PC-3 (cell line): ENCODE results near the gene MVB12B. TPM values are rescaled to one million over a fixed set of nuclear protein-coding genes. Genes with fewer than 3 reads are reported as not detected.

Experiments used
- ATAC-seq: fragments of 200-7000 bp; cut with Tn5 transposase; 2 replicates; pipeline ENCODE4 v1.9.1; 2020; ENCODE audit warnings: mild to moderate bottlenecking, moderate library complexity
- BruUV-seq: library from RNA; stranded (reverse); fragments of 400-500 nt; replicated peaks from 2 replicates; lab custom pipeline; 2021; lab: Mats Ljungman, UMichigan
- CTCF ChIA-PET: fragments of 300-600 bp; sonication (Branson Sonifier 250); formaldehyde crosslinking; loops from one replicate; lab custom pipeline; 2022; ENCODE audit warnings: antibody characterized with exemption; lab: Charles Lee
- POLR2A ChIA-PET: fragments of 300-600 bp; sonication (Branson Sonifier 250); formaldehyde crosslinking; loops from one replicate; lab custom pipeline; 2022; ENCODE audit warnings: antibody characterized with exemption; ENCODE audit not compliant: unreplicated experiment; lab: Charles Lee
- DNase-seq: peaks from one replicate; pipeline ENCODE4 v3.0.0-alpha.2; 2015
- H2AFZ ChIP-seq: fragments of 300-600 bp; sonication (generic); 2 replicates; pipeline ENCODE4 v1.6.0; 2016; ENCODE audit warnings: antibody characterized with exemption, low read length
- H3F3A ChIP-seq: fragments of 300-600 bp; sonication (generic); one replicate; pipeline ENCODE4 v1.6.0; 2017; ENCODE audit warnings: antibody characterized with exemption, low read length, control low read depth, mild to moderate bottlenecking; ENCODE audit not compliant: unreplicated experiment
- H3K27ac ChIP-seq: fragments of 300-600 bp; sonication (generic); 2 replicates; pipeline ENCODE4 v1.5.1; 2016; ENCODE audit warnings: mild to moderate bottlenecking, low read length
- H3K27me3 ChIP-seq: fragments of 300-600 bp; sonication (generic); 2 replicates; pipeline ENCODE4 v1.6.1; 2016; ENCODE audit warnings: low read length, mixed read lengths
- H3K36me3 ChIP-seq: fragments of 300-600 bp; sonication (generic); 2 replicates; pipeline ENCODE4 v1.6.1; 2016; ENCODE audit warnings: low read depth, mixed run types, low read length, mixed read lengths
- H3K4me1 ChIP-seq: fragments of 300-600 bp; sonication (generic); 2 replicates; pipeline ENCODE4 v1.5.1; 2016; ENCODE audit warnings: low read length; ENCODE audit not compliant: insufficient read depth
- H3K4me2 ChIP-seq: fragments of 300-600 bp; sonication (generic); 2 replicates; pipeline ENCODE4 v1.6.0; 2016; ENCODE audit warnings: low read length
- H3K4me3 ChIP-seq: fragments of 300-600 bp; sonication (generic); 2 replicates; pipeline ENCODE4 v1.5.1; 2016; ENCODE audit warnings: mild to moderate bottlenecking, low read length, mixed read lengths
- H3K79me2 ChIP-seq: fragments of 300-600 bp; sonication (generic); 2 replicates; pipeline ENCODE4 v1.6.1; 2017; ENCODE audit warnings: low read length, mixed read lengths
- H3K9ac ChIP-seq: fragments of 300-600 bp; sonication (generic); 2 replicates; pipeline ENCODE4 v1.6.0; 2016; ENCODE audit warnings: mild to moderate bottlenecking, low read length
- H3K9me2 ChIP-seq: fragments of 300-600 bp; sonication (generic); replicated peaks from 2 replicates; pipeline ENCODE4 v1.6.1; 2016; ENCODE audit warnings: mixed run types, low read length, mixed read lengths
- H3K9me3 ChIP-seq: fragments of 300-600 bp; sonication (generic); 2 replicates; pipeline ENCODE4 v1.6.1; 2016; ENCODE audit warnings: low read length, mixed read lengths
- H4K20me1 ChIP-seq: fragments of 300-600 bp; sonication (generic); 2 replicates; pipeline ENCODE4 v1.6.1; 2016; ENCODE audit warnings: low read length, mixed read lengths
- CTCF ChIP-seq: fragments of 300-600 bp; sonication (generic); conservative IDR thresholded peaks from 2 replicates; pipeline ENCODE4 v1.5.1; 2017; ENCODE audit warnings: antibody characterized with exemption, low read depth, mild to moderate bottlenecking, low read length
- EZH2 ChIP-seq: fragments of 300-600 bp; sonication (generic); IDR thresholded peaks from one replicate; pipeline ENCODE4 v1.6.1; 2017; ENCODE audit warnings: antibody characterized with exemption, mild to moderate bottlenecking, low read length; ENCODE audit not compliant: unreplicated experiment
- EZH2phosphoT487 ChIP-seq: fragments of 300-600 bp; sonication (generic); IDR thresholded peaks from 2 replicates; pipeline ENCODE4 v1.6.1; 2018; ENCODE audit warnings: mild to moderate bottlenecking, antibody characterized with exemption, low read length, borderline replicate concordance
- intact Hi-C: fragments of 100-400 bp; cut with micrococcal nuclease; formaldehyde crosslinking; loops from 2 replicates; pipeline ENCODE4 v1.9.0; 2023
- total RNA-seq: library from RNA; depleted of rRNA; stranded (reverse); fragments of >200 nt; gene quantifications from 2 replicates; pipeline ENCODE4 v1.2.3, GENCODE V29; 2014

MVB12B gene
- total RNA-seq, 1 experiment from 2014 or later, result 7.2 TPM

- ChIA-PET POLR2A (no interaction called here), CTCF (interaction anchor here (0.5 to 1.0 kb wide), 4 partner anchors 56 to 374 kb away, joined by 3 to 4 read pairs (median 3); no protein-coding TSS in a partner anchor)
- Histone ChIP-seq H3K36me3 (no peaks in the 10 kb centered on the region), H2AFZ (peak overlapping the region; percentile 75), H3K9me2 (no peaks in the 10 kb centered on the region), H3F3A (no peaks in the 10 kb centered on the region), H3K4me2 (peak overlapping the region; percentile 94), H3K27ac (no peak overlapping the region), H3K9ac (no peak overlapping the region), H3K4me1 (no peaks in the 10 kb centered on the region), H3K9me3 (no peaks in the 10 kb centered on the region), H4K20me1 (no peaks in the 10 kb centered on the region), H3K4me3 (peak overlapping the region; percentile 68), H3K27me3 (no peaks in the 10 kb centered on the region), H3K79me2 (no peaks in the 10 kb centered on the region)
- intact Hi-C loops, result loop anchor here (1.0 kb wide), 1 partner anchor 59 kb away; no protein-coding TSS in a partner anchor
- peak; percentile 84 for TF ChIP-seq CTCF
- TF ChIP-seq EZH2, result no peak
- DNase-seq (peak; percentile 57), ATAC-seq (peak; percentile 78)
- BruUV-seq, result no TSS peak
Measured at GRCh38 chr9:126499005-126499910, 172.6 kb downstream of the MVB12B start.

GRCh38 chr9:126499911-126500599 is 173.4 kb downstream of the MVB12B start:
- Histone ChIP-seq H3K4me2 (peak overlapping the region; percentile 94), H3K36me3 (no peaks in the 10 kb centered on the region), H2AFZ (no peak overlapping the region), H3F3A (no peaks in the 10 kb centered on the region), H3K79me2 (no peaks in the 10 kb centered on the region), H4K20me1 (no peaks in the 10 kb centered on the region), H3K9ac (no peak overlapping the region), H3K27me3 (no peaks in the 10 kb centered on the region), H3K4me3 (peak overlapping the region; percentile 68; the same call in 1 of the 2 replicates), H3K9me2 (no peaks in the 10 kb centered on the region), H3K27ac (no peak overlapping the region), H3K4me1 (no peaks in the 10 kb centered on the region), H3K9me3 (no peaks in the 10 kb centered on the region)
- ChIA-PET POLR2A (no interaction called here), CTCF (interaction anchor here (0.6 to 1.0 kb wide), 5 partner anchors 58 to 717 kb away, joined by 3 to 6 read pairs (median 4); no protein-coding TSS in a partner anchor)
- no peak for DNase-seq
- ATAC-seq, result peak; percentile 10
- BruUV-seq, result no TSS peak
- TF ChIP-seq EZH2 (no peak), CTCF (no peak), EZH2phosphoT487 (no peak)
- intact Hi-C loops, result loop anchor here (1.0 kb wide), 1 partner anchor 58 kb away; no protein-coding TSS in a partner anchor
